ENCODE measurements around the gene CHST13.

Gene CHST13

DNA sequence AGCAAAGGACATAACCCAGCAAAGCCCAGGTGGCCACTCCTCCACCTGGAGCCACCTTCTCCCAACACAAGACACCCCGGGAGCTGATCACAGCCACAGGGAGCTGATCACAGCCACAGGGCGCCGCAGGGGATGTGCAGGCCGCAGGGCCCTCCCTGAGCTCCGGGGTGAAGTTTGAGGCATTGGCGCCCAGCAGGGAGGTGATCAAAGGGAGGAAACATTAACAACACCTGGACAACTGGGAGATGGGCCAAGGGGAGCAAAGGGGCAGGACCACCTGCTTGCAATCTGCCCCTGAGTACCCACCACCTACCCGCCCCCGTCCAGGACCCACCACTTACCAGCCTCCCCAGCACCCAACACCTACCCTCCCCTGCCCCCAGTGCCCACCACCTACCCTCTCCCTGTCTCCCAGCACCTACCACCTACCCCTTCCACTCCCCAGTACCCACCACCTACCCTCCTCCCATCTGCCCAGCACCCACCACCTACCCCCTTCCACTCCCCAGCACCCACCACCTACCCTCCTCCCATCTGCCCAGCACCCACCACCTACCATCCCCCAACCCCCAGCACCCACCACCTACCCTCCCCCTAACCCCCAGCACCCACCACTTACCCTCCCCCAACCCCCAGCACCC lies 8.8 kb upstream of the CHST13 start:
- Histone ChIP-seq H3K27me3 (ENCODE audit: control insufficient read depth, insufficient read depth, low read length) (no peaks in the 10 kb centered on the region), H3K27ac (ENCODE audit: low read depth, low read length) (no peak overlapping the region), H3K4me3 (ENCODE audit: low read length) (no peak overlapping the region), H3K4me1 (ENCODE audit: control insufficient read depth, insufficient read depth, low read length) (no peaks in the 10 kb centered on the region), H3K36me3 (ENCODE audit: control insufficient read depth, insufficient read depth, low read length) (no peaks in the 10 kb centered on the region), H3K9ac (ENCODE audit: low read length) (no peak overlapping the region)

DNA sequence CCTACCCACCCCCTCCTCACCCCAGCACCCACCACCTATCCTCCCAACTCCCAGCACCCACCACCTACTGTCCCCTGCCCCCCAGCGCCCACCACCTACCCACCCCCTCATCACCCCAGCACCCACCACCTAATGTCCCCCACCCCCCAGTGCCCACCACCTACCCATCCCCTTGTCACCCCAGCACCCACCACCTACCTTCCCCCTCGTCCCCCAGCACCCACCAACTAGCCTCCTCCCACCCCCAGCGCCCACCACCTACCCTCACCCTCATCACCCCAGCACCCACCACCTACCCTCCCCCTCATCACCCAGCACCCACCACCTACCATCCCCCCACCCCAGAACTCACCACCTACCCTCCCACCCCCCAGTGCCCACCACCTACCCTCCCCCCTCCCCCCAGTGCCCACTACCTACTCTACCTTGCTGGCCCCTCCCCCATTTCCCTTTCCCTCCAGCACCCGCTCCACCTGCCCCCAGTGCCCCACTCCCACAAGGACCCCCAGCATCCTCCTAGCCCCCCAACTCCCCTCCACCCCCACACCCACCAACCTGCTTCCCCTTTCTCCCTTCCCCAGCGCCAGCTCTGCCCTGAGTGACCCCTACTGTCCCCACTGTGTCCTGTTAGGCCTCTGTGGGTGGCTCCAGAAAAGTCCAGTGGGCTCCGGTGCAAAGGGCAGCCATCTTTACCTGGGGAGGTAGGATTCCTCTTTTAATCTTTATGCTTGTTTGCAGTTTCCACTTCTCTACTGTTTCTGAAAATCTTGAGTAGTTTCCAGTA lies 7.6 kb upstream of the CHST13 start:
- Histone ChIP-seq H3K36me3 (ENCODE audit: control insufficient read depth, insufficient read depth, low read length) (no peaks in the 10 kb centered on the region), H3K4me1 (ENCODE audit: control insufficient read depth, insufficient read depth, low read length) (no peaks in the 10 kb centered on the region), H3K27ac (ENCODE audit: low read depth, low read length) (no peak overlapping the region), H3K27me3 (ENCODE audit: control insufficient read depth, insufficient read depth, low read length) (no peaks in the 10 kb centered on the region), H3K4me3 (ENCODE audit: low read length) (no peak overlapping the region), H3K9ac (ENCODE audit: low read length) (no peak overlapping the region)

- Histone ChIP-seq H3K4me1 (ENCODE audit: control insufficient read depth, insufficient read depth, low read length) (no peaks in the 10 kb centered on the region), H3K27me3 (ENCODE audit: control insufficient read depth, insufficient read depth, low read length) (no peaks in the 10 kb centered on the region), H3K36me3 (ENCODE audit: control insufficient read depth, insufficient read depth, low read length) (no peaks in the 10 kb centered on the region), H3K27ac (ENCODE audit: low read depth, low read length) (no peak overlapping the region), H3K4me3 (ENCODE audit: low read length) (no peak overlapping the region), H3K9ac (ENCODE audit: low read length) (no peak overlapping the region)
These were observed 7.0 kb upstream of the CHST13 start for GRCh38 chr3:126516936-126517290.

GRCh38 chr3:126517291-126517951 lies 6.5 kb upstream of the CHST13 start, which contains the start of gene UROC1:
TSS of gene UROC1 (minus strand) at chr3:126517773. CDS start at chr3:126517719, 54 bp downstream.
- Histone ChIP-seq H3K9ac (ENCODE audit: low read length) (no peak within 1 kb of the TSS), H3K27ac (ENCODE audit: low read depth, low read length) (no peak within 1 kb of the TSS), H3K4me1 (ENCODE audit: control insufficient read depth, insufficient read depth, low read length) (no peaks in the 10 kb centered on the region), H3K4me3 (ENCODE audit: low read length) (no peak within 1 kb of the TSS), H3K27me3 (ENCODE audit: control insufficient read depth, insufficient read depth, low read length) (no peaks in the 10 kb centered on the region), H3K36me3 (ENCODE audit: control insufficient read depth, insufficient read depth, low read length) (no peaks in the 10 kb centered on the region)

- Histone ChIP-seq H3K4me3 (ENCODE audit: low read length) (no peak overlapping the region), H3K4me1 (ENCODE audit: control insufficient read depth, insufficient read depth, low read length) (no peaks in the 10 kb centered on the region), H3K9ac (ENCODE audit: low read length) (no peak overlapping the region), H3K27me3 (ENCODE audit: control insufficient read depth, insufficient read depth, low read length) (no peaks in the 10 kb centered on the region), H3K36me3 (ENCODE audit: control insufficient read depth, insufficient read depth, low read length) (no peaks in the 10 kb centered on the region), H3K27ac (ENCODE audit: low read depth, low read length) (no peak overlapping the region)
These were observed 5.8 kb upstream of the CHST13 start for GRCh38 chr3:126517986-126518778.

DNA sequence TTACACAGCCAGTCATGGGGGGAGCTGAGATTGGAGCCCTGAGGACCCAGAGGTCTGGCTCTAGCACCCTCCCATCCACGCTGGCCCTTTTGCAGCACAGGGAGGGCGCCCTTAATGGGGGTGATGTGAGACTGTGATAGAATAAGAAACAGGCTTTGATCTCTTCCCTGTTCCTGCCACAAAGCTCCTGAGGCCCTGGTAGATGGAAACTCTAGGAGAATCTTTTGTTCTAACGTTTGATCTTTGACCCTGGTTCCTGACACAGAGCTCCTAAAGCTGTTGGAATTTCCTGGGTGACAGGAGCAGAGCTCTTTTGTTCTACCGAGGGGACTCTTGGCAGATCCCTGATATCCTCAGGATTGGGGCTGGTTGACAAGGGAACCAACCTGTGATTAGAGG lies 5.2 kb upstream of the CHST13 start:
- H3K36me3 ChIP-seq (ENCODE audit: control insufficient read depth, insufficient read depth, low read length) = no peaks in the 10 kb centered on the region
- H3K9ac ChIP-seq (ENCODE audit: low read length) = no peak overlapping the region
- H3K4me1 ChIP-seq (ENCODE audit: control insufficient read depth, insufficient read depth, low read length) = no peaks in the 10 kb centered on the region
- H3K27ac ChIP-seq (ENCODE audit: low read depth, low read length) = no peak overlapping the region
- no peak overlapping the region for H3K4me3 ChIP-seq (ENCODE audit: low read length)
- H3K27me3 ChIP-seq (ENCODE audit: control insufficient read depth, insufficient read depth, low read length) = peaks cover 3% of the 10 kb centered on the region

DNA sequence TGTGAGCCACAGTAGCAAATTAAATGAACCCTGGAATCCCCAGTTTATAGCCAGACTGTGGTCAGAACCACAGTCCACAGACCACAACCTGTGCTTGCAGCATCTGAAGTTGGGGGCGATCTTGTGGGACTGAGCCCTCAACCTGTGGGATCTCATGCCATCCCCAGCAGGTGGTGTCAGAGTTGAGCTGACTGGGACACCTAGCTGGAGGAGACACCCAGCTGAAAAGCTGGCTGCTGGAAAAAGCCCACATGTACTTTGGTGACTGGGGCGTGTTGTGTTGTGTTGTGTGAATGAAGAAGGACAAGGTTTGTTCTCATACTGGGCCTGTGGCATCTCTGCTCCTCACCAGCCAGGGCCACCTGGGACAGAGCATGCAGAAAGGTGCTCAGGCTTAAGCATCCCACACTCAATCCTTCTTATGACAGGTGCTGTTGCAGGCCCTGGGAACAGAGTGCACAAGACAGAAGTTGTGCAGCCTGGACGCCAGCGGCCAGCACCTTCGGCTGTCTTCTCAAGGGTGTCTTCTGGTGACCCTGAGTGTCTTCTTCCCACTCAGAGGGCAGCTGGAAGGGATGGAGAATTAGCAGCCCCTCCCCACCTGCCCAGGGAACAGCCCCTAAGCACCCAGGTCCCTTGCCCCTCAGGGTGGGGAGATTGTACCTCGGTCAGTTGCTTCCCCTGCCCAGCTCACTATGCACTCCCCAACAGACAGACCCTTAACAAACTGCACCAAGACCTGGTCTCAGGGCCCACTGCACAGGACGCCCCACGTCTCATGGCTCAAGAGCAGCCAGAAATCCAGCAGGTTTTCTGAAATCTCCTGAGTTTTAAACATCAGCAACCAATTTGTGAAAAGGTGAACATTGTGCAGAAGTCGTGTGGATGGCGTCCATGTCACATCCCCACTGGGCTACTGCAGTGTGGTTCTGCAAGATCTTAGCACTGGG lies 4.2 kb upstream of the CHST13 start:
- H3K4me1 ChIP-seq (ENCODE audit: control insufficient read depth, insufficient read depth, low read length) = no peaks in the 10 kb centered on the region
- H3K36me3 ChIP-seq (ENCODE audit: control insufficient read depth, insufficient read depth, low read length) = no peaks in the 10 kb centered on the region
- no peak overlapping the region for H3K4me3 ChIP-seq (ENCODE audit: low read length)
- H3K9ac ChIP-seq (ENCODE audit: low read length) = no peak overlapping the region
- H3K27me3 ChIP-seq (ENCODE audit: control insufficient read depth, insufficient read depth, low read length) = peaks cover 3% of the 10 kb centered on the region
- no peak overlapping the region for H3K27ac ChIP-seq (ENCODE audit: low read depth, low read length)

- Histone ChIP-seq H3K4me3 (ENCODE audit: low read length) (no peak overlapping the region), H3K36me3 (ENCODE audit: control insufficient read depth, insufficient read depth, low read length) (no peaks in the 10 kb centered on the region), H3K4me1 (ENCODE audit: control insufficient read depth, insufficient read depth, low read length) (no peaks in the 10 kb centered on the region), H3K9ac (ENCODE audit: low read length) (no peak overlapping the region), H3K27me3 (ENCODE audit: control insufficient read depth, insufficient read depth, low read length) (peaks cover 3% of the 10 kb centered on the region), H3K27ac (ENCODE audit: low read depth, low read length) (no peak overlapping the region)
These were observed 2.6 kb upstream of the CHST13 start for GRCh38 chr3:126521122-126521891.

DNA sequence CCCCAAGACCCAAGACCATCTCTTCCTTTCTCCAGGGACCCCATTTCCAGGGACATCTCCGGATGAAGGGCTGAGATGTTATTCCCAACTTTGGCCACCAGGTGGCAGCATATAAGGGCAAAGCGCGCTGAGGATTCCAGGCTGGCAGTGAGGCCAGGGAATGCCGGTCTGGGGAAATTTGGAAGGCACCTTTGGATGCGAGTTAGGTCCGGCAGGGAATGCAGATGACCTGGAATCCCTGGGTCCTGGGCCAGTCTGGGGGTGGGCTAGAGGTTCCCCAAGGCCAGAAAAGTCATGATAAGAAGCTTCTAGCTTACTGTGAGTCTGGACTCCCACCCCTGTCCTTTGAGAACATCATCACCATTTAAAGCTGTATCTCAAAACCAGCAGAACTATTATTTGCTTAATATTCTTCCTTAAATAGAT lies 1.6 kb upstream of the CHST13 start:
- Histone ChIP-seq H3K36me3 (ENCODE audit: control insufficient read depth, insufficient read depth, low read length) (no peaks in the 10 kb centered on the region), H3K4me1 (ENCODE audit: control insufficient read depth, insufficient read depth, low read length) (no peaks in the 10 kb centered on the region), H3K27me3 (ENCODE audit: control insufficient read depth, insufficient read depth, low read length) (peaks cover 3% of the 10 kb centered on the region), H3K27ac (ENCODE audit: low read depth, low read length) (no peak overlapping the region), H3K4me3 (ENCODE audit: low read length) (no peak overlapping the region), H3K9ac (ENCODE audit: low read length) (no peak overlapping the region)

GRCh38 chr3:126524429-126524988 lies 554 bp downstream of the CHST13 start:
- H3K27me3 ChIP-seq (ENCODE audit: control insufficient read depth, insufficient read depth, low read length) = peaks cover 3% of the 10 kb centered on the region
- peak overlapping the region; percentile 37 for H3K4me3 ChIP-seq (ENCODE audit: low read length)
- H3K4me1 ChIP-seq (ENCODE audit: control insufficient read depth, insufficient read depth, low read length) = no peaks in the 10 kb centered on the region
- no peaks in the 10 kb centered on the region for H3K36me3 ChIP-seq (ENCODE audit: control insufficient read depth, insufficient read depth, low read length)
- no peak overlapping the region for H3K27ac ChIP-seq (ENCODE audit: low read depth, low read length)
- no peak overlapping the region for H3K9ac ChIP-seq (ENCODE audit: low read length)

Measured in rectal smooth muscle tissue (tissue), 1 donor.